PC-9 (cell line): Measurements from ENCODE around the gene HJV. TPM values are rescaled to one million over a fixed set of nuclear protein-coding genes. Genes with fewer than 3 reads are reported as not detected.
"Not testable (repeated sequence)": the region's sequence is repeated elsewhere in the genome, so short reads cannot be mapped to it uniquely, and the experiment has no call there.

Experiments
- BruUV-seq: library from RNA; stranded (reverse); fragments of 400-500 nt; replicated peaks from 2 replicates; lab custom pipeline; 2021; lab: Mats Ljungman, UMichigan
- CTCF ChIA-PET: fragments of 300-600 bp; sonication (Branson Sonifier 250); formaldehyde crosslinking; loops from one replicate; lab custom pipeline; 2022; ENCODE audit warnings: antibody characterized with exemption; lab: Charles Lee
- POLR2A ChIA-PET: fragments of 300-600 bp; sonication (Branson Sonifier 250); formaldehyde crosslinking; loops from one replicate; lab custom pipeline; 2022; ENCODE audit warnings: antibody characterized with exemption; ENCODE audit not compliant: unreplicated experiment; lab: Charles Lee
- DNase-seq, 2 experiments: peaks; one replicate each; pipeline versions ENCODE4 v3.0.0 to v3.0.0-alpha.2; 2015 to 2022; ENCODE audit warnings: mixed read lengths in 1 of 2
- H2AFZ ChIP-seq: fragments of 200-600 bp; sonication (generic); 2 replicates; pipeline ENCODE4 v1.8.1; 2017; ENCODE audit warnings: antibody characterized with exemption
- H3F3A ChIP-seq: fragments of 200-600 bp; sonication (generic); 2 replicates; pipeline ENCODE4 v1.8.1; 2017; ENCODE audit warnings: antibody characterized with exemption, mild to moderate bottlenecking, low read depth; ENCODE audit not compliant: insufficient read depth
- H3K27ac ChIP-seq: fragments of 200-600 bp; sonication (generic); 2 replicates; pipeline ENCODE4 v1.6.1; 2016; ENCODE audit warnings: mixed run types
- H3K27me3 ChIP-seq: fragments of 200-600 bp; sonication (generic); 2 replicates; pipeline ENCODE4 v1.6.1; 2016; ENCODE audit warnings: low read depth, mixed run types; ENCODE audit not compliant: insufficient read depth
- H3K36me3 ChIP-seq: fragments of 200-600 bp; sonication (generic); 2 replicates; pipeline ENCODE4 v1.6.1; 2016; ENCODE audit warnings: low read depth, mixed run types
- H3K4me1 ChIP-seq: fragments of 200-600 bp; sonication (generic); replicated peaks from 2 replicates; pipeline ENCODE4 v1.6.1; 2016; ENCODE audit warnings: mixed run types; ENCODE audit not compliant: insufficient read depth
- H3K4me2 ChIP-seq: fragments of 200-600 bp; sonication (generic); 2 replicates; pipeline ENCODE4 v1.6.1; 2017; ENCODE audit warnings: mixed run types
- H3K4me3 ChIP-seq: fragments of 200-600 bp; sonication (generic); 2 replicates; pipeline ENCODE4 v1.6.1; 2016; ENCODE audit warnings: mixed run types
- H3K79me2 ChIP-seq: fragments of 200-600 bp; sonication (generic); 2 replicates; pipeline ENCODE4 v1.6.1; 2017; ENCODE audit warnings: low read depth, mixed run types
- H3K9me2 ChIP-seq: fragments of 200-600 bp; sonication (generic); 2 replicates; pipeline ENCODE4 v1.8.1; 2017; ENCODE audit warnings: mild to moderate bottlenecking; ENCODE audit not compliant: insufficient read depth
- H3K9me3 ChIP-seq: fragments of 200-600 bp; sonication (generic); 2 replicates; pipeline ENCODE4 v1.8.1; 2016; ENCODE audit warnings: low read depth; ENCODE audit not compliant: insufficient read depth
- H4K20me1 ChIP-seq: fragments of 200-600 bp; sonication (generic); 2 replicates; pipeline ENCODE4 v1.8.1; 2017; ENCODE audit not compliant: insufficient read depth
- EZH2 ChIP-seq: fragments of 200-600 bp; sonication (generic); IDR thresholded peaks from 2 replicates; pipeline ENCODE4 v1.8.0; 2017; ENCODE audit warnings: antibody characterized with exemption, low read depth
- intact Hi-C: fragments of 100-400 bp; cut with micrococcal nuclease; formaldehyde crosslinking; loops from one replicate; pipeline ENCODE4 v1.10.0; 2022; ENCODE audit not compliant: unreplicated experiment
- total RNA-seq: library from RNA; stranded (reverse); gene quantifications from 2 replicates; pipeline ENCODE4 v1.2.3, GENCODE V29; 2021
- TF ChIP-seq, protein P1 (sequence below): fragments of 200-600 bp; sonication (generic); conservative IDR thresholded peaks from 2 replicates; pipeline ENCODE4 v1.6.1; 2017; ENCODE audit warnings: mixed run types, antibody characterized with exemption, mild to moderate bottlenecking, moderate library complexity

Gene HJV
- total RNA-seq, 1 experiment from 2014 or later, result not detected

DNA sequence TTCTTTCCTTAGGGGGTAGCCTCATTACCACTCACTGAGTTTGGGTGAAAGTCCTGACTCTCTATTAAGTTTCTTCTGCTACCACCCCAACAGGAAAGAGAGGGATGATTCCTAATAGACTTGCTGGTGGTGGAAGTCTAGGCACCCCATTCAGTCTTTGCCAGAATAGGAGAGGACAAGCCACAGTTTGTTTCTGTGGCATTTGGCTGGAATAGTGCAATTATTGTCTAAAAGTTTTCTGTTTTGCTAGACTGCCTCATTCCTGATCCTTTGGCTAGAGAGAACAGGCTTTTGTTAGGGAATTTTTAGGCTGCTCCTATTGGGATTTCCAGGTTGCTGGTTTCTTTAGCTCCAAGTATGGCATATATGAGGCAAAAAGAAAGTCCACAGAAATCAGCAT lies 9.9 kb upstream of the HJV start:
- ChIA-PET CTCF (no interaction called here), POLR2A (no interaction called here)
- no peak overlapping the region for H3K4me2 ChIP-seq
- TF ChIP-seq, protein P1, sequence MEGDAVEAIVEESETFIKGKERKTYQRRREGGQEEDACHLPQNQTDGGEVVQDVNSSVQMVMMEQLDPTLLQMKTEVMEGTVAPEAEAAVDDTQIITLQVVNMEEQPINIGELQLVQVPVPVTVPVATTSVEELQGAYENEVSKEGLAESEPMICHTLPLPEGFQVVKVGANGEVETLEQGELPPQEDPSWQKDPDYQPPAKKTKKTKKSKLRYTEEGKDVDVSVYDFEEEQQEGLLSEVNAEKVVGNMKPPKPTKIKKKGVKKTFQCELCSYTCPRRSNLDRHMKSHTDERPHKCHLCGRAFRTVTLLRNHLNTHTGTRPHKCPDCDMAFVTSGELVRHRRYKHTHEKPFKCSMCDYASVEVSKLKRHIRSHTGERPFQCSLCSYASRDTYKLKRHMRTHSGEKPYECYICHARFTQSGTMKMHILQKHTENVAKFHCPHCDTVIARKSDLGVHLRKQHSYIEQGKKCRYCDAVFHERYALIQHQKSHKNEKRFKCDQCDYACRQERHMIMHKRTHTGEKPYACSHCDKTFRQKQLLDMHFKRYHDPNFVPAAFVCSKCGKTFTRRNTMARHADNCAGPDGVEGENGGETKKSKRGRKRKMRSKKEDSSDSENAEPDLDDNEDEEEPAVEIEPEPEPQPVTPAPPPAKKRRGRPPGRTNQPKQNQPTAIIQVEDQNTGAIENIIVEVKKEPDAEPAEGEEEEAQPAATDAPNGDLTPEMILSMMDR, result no peak
- TF ChIP-seq EZH2, result no peak
- BruUV-seq, result no TSS peak
- DNase-seq, result no peak
- no peak overlapping the region for H2AFZ ChIP-seq
- no peak overlapping the region for H3K4me3 ChIP-seq
- no peaks in the 10 kb centered on the region for H3K36me3 ChIP-seq
- no peak overlapping the region for H3K27ac ChIP-seq
- H3K79me2 ChIP-seq, result no peaks in the 10 kb centered on the region
- intact Hi-C loops, result no loop called here
- no peaks in the 10 kb centered on the region for H3K9me2 ChIP-seq
- peaks cover 15% of the 10 kb centered on the region for H3F3A ChIP-seq
- no peaks in the 10 kb centered on the region for H3K27me3 ChIP-seq
- H4K20me1 ChIP-seq, result peaks cover 4% of the 10 kb centered on the region; the same call in 1 of the 2 replicates
- no peaks in the 10 kb centered on the region for H3K4me1 ChIP-seq
- no peaks in the 10 kb centered on the region for H3K9me3 ChIP-seq

DNA sequence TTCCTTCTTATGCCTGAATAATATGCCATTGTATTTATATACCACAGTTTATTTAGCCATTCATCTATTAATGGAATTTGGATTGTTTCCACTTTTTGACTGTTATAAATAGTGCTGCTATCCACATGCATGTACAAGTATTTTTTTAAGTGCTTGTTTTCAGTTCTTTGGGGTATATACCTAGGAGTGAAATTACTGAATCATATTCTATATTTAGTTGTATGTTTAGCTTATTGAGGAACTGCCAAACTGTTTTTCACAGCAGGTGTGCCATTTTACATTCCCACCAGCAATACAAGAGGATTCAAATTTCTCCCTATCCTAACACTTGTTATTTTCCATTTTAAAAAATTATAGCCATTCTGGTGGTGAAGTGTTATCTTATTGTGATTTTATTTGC lies 7.6 kb upstream of the HJV start:
- H3K36me3 ChIP-seq, result no peaks in the 10 kb centered on the region
- H3F3A ChIP-seq, result 0 out of 2 replicates have a peak, but pooled peaks cover 3% of the 10 kb centered on the region
- H3K79me2 ChIP-seq, result no peaks in the 10 kb centered on the region
- H3K9me3 ChIP-seq, result no peaks in the 10 kb centered on the region
- ChIA-PET POLR2A (no interaction called here), CTCF (no interaction called here)
- no peak for DNase-seq
- no peaks in the 10 kb centered on the region for H4K20me1 ChIP-seq
- no peak overlapping the region for H3K4me3 ChIP-seq
- no peaks in the 10 kb centered on the region for H3K27me3 ChIP-seq
- intact Hi-C loops, result no loop called here
- no TSS peak for BruUV-seq
- no peaks in the 10 kb centered on the region for H3K4me1 ChIP-seq
- no peak overlapping the region for H2AFZ ChIP-seq
- H3K4me2 ChIP-seq, result no peak overlapping the region
- no peak overlapping the region for H3K27ac ChIP-seq
- H3K9me2 ChIP-seq, result no peaks in the 10 kb centered on the region
- no peak for TF ChIP-seq EZH2
- TF ChIP-seq, protein P1, result no peak

DNA sequence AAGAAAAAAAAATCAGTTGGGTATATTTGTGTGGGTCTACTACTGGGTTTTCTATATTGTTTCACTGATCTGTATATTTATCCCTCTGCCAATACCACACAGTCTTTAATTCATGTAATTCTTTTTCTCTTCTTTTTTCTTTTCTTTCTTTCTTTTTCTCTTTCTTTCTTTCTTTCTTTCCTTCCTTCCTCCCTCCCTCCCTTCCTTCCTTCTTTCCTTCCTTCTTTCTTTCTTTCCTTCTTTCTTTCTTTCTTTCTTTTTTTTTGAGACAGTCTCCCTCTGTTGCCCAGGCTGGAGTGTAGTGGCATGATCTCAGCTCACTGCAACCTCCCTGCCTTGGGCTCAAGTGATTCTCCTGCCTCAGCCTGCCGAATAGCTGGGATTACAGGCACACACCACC lies 5.1 kb upstream of the HJV start:
- H3K27ac ChIP-seq, H3K36me3 ChIP-seq, DNase-seq, H3F3A ChIP-seq, H4K20me1 ChIP-seq, H3K9me3 ChIP-seq, H3K9me2 ChIP-seq, H2AFZ ChIP-seq, H3K4me1 ChIP-seq, POLR2A ChIA-PET, H3K79me2 ChIP-seq, H3K4me3 ChIP-seq, intact Hi-C loops, BruUV-seq, H3K27me3 ChIP-seq, H3K4me2 ChIP-seq: not testable (repeated sequence)
- CTCF ChIA-PET, result interaction anchor here (1.0 kb wide), 1 partner anchor 12 kb away, joined by 14 read pairs; no protein-coding TSS in a partner anchor

DNA sequence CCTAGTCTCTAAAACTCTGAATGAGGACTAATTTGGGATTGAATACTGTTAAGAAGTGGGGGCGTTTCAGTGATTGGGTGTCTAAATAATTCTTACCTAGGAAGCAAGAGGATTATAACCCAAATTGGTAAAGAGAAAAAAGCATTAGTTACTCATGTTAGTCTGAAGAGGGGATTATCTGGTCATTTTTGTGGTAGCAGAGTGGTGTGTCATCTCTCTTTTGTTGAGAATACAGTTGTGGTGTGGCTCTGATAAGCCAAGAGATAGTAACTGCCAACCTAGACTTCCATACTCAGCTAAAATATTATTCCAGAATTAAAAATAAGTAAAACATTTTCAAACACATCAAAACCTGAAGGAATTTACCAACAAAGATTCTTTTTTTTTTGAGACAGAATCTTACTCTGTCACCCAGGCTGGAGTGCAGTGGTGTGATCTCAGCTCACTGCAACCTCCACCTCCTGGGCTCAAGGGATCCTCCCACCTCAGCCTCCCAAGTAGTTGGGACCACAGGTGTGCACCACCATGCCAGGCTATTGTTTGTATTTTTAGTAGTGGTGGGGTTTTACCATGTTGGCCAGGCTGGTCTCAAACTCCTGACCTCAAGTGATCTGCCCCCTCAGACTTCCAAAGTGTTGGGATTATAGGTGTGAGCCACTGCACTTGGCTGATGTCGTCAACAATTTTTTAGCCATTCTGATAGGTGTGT lies 4.4 kb upstream of the HJV start:
- CTCF ChIA-PET, result not testable (repeated sequence)

More for the DNA sequence above, 4.4 kb upstream of the HJV start:
- H3K4me3 ChIP-seq, H3K4me1 ChIP-seq, H3K27ac ChIP-seq, H2AFZ ChIP-seq, H3K9me2 ChIP-seq, DNase-seq, H3K79me2 ChIP-seq, H3K4me2 ChIP-seq, H3K36me3 ChIP-seq, H4K20me1 ChIP-seq, intact Hi-C loops, H3K9me3 ChIP-seq, H3F3A ChIP-seq, BruUV-seq, H3K27me3 ChIP-seq: not testable (repeated sequence)
- POLR2A ChIA-PET, result interaction anchor here (0.6 kb wide), 1 partner anchor 1058 kb away, joined by 3 read pairs; no protein-coding TSS in a partner anchor
